HG02623 (cell line): ENCODE data around the gene AQP3.
"Not testable (repeated sequence)": the region's sequence is repeated elsewhere in the genome, so short reads cannot be mapped to it uniquely, and the experiment has no call there.

ENCODE experiments used
- ATAC-seq: cut with Tn5 transposase; IDR thresholded peaks from one replicate; pipeline ENCODE4 v1.9.1; 2021; ENCODE audit warnings: moderate library complexity; ENCODE audit not compliant: unreplicated experiment

AQP3 gene

DNA sequence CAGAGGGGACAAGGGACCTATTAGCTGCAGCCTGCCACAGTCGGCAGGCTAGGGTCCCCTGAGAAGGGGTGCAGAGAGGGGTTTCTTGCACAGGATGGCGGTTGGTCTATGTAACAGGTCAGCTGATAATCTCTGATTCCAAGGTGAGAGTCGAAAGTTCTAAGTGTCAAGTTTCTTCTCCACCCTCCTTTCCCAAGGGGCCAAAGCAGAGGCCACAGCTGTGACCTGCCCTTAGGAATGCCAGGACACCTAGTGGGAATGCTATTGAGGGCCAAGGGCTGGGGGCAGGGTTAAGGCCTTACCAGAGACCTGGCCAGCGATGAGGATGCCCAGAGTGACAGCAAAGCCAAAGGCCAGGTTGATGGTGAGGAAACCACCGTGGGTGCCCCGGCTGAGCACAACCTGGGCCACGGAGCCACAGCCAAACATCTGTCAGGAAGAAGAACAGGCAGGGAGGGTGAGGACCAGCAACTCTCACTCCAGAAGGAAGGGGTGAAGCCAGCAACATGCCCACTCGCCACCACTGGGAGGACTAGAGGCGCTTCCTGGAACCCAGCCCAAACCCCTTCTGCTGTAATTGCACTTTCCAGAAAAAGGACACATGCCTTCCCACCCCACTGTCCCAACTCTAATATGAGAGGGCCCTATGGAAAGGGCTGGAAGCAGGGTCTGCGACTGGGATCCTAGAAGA, 3.8 kb downstream of the AQP3 start:
- ATAC-seq = no peak

DNA sequence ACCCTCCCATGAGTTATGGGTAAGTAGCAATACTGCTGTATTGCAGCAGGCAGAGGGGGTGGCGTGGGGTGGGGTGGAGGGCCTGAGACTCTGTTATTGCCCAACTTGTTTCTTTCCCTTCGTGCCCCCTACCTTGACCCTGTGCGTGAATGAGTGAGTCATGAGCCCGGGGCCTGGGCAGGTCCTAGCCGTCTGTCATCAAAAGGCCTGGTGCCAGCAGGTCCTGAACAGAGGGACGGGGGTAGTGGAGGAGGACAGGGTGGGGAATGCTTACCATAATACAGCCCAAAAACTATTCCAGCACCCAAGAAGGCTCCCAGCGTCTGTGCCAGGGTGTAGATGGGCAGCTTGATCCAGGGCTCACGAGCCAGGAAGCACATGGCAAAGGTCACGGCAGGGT, 4.3 kb downstream of the AQP3 start:
- ATAC-seq = no peak

DNA sequence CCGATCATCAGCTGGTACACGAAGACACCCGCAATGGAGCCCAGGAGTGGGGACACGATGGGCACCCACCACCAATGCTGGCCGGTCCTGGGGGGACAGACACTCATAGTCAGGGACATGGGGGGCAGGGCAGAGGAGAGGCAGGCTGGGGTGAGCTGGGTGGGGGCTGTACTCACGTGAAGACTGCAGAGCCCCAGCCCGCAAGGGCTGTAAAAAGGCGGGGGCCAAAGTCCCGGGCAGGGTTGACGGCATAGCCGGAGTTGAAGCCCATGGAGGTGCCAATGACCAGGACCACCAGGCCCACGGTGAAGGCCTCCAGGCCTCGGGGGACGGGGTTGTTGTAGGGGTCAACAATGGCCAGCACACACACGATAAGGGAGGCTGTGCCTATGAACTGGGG, 5.3 kb downstream of the AQP3 start:
- no peak for ATAC-seq

DNA sequence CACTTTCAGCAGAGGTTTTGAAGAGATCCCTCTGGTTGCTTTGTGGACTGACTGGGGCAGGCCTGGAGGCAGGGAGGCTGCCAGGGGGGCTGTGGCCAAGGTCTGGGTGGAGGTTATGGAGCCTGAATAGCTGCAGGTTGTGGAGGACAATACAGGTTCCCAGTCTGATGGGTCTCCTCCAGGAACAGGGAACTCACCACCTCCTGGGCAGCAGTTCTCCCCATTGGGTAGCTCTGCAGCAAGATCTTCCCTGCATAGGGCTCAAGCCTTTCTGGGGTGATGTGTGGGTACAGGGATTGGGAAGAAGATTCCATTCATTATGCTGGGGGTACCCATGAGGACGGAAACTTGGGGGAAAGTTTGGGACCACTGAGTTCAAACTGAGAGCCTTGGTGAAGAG, 6.8 kb downstream of the AQP3 start:
- no peak for ATAC-seq

DNA sequence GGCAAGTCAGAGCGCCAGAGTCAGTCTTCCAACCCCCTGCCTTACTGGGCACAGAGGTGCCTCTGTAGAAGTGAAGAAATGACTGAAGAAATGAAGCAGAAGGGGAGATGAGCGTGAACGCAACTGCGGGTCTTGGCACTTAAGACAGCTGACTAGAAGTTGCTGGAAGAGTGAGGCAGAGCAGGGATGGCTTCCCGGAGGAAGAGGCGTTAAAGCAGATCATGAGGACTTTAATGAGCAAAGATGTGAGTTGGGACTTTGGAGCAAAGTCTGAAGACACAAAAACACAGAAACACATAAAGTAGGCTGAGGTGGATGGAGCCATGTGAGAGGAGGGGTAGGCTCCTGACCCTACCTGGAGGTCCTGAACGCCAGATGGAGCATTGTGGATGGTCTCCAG, 7.2 kb downstream of the AQP3 start:
- ATAC-seq = no peak

DNA sequence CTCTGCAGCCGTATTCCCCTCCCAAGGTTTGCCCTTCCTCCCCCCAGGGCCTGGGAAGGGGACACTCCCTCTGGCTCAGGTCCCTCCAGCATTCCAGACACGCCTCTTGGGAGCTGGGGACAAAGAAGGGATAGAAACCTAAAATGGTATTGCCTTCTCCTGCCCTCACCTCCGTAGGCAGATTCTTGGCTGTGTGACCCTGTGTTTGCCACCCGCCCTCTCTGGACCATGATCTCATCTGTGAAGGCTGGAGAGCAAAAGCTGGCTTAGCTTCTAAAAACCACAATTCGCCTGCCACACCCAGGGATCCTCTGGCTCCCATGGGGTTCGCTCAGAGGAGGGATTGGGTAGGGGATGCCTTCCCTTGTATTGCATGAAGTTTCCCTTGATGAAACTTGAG, 7.7 kb downstream of the AQP3 start:
- no peak for ATAC-seq

DNA sequence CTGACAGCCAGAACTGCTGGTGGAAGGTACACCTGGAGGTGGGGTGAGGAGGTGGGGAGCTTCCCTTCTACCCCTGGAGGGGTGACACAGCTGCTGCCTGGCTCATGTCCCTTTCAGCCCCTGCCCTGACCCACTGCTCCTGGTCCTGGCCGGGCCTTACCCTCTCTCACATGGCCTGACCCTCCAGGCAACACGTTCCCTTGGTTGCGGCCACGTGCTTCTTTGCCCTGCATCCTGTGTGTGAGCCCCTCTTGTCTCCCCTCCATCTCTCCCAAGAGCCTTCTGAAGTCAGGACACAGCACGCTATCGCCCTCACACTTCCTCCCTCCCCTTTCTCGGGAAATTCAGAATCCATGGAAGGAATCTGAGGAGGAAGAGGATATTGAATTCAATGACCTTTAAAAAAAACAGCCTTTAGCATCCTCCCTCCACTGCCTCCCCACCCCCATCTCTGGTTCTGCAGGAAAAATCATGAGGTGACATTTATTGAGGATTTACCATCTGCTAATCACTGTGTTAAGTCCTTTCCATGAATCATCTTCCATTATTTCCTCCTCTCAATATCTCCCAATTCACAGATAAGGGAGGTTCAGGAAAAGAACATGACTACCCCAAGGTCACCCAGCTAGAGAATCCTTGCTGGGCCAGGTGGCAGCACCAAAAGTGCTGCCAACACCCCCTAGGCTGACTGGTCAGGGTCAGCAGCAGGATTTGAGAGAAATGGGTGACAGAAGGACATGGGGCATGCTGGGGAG, 8.3 kb downstream of the AQP3 start:
- no peak for ATAC-seq

DNA sequence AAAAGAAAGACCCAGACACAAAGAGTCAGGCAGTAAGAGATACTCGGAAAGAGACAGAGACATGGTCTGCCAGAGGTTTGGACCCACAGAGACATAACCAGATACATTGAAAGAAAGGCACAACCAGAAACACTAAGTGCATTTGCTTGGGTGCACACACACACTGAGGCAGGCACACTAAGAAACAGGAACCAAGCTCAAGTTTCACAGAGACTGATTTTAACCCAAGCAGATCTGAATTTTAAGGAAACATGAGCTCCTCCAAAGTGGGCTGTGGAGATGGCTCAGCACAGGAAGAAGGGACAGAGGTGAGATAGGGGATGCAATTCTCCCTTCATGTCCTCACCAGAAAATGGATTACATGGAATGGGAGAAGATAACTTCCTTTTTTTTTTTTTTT, 9.5 kb downstream of the AQP3 start:
- ATAC-seq = no peak

DNA sequence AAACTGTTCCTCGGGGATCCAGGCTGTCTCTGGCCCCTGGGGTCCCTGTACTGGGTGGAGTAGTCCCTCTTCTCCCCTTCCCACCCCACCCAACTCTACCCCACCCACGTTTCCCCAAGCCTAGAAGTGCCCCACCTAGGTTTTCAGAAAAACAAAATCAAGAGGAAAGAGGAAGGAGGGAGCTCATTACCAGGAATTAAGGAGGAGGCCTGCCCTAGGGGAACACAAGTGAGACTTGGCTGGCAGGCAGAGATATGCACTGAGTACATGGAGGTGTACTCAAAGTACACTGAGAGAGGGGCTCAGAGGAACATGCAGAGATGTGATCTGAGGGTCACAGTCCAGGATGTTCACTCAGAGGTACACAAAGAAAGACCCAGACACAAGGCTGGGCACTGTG, 10.2 kb downstream of the AQP3 start:
- no peak for ATAC-seq

DNA sequence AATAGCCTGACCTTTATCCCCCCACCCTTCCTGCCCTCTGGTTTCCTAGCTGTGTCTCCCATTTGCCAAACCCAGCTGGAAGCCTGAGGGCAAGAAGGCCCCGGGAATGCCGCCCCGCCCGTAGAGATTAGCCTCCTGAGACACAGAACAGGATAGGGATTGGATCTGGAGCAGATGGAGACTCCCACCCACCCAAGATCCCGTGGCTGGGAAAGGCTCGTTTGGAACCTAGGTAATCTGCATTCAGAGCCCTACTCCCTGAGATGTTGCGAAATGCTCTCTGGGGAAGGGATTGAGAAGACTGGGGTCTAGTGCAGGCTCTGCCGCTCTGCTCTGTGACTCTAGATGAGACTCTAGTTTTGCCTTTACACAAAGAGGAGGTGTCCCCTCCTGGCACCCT, 10.9 kb downstream of the AQP3 start:
- ATAC-seq = no peak

DNA sequence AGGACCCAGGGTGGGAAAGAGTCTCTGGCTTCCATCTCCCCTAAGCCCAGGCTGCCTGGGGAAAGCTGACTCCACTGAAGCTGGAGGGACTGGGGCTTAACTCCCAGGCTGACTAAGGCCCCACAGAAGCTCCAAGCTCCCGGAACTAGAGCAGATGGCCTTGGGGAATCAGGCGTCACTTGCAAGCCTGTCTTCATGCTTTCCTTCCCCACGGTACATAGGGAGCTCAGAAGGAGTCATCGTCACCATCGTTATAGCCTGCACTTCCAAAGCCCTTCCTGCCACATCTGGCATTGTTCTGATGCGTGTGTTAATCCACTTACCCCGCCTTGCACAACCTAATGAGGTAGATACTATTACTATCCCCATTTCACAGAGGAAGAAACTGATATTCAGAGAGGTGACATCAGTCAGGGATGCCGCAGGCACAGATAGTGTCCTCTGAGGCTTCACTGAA, 11.5 kb downstream of the AQP3 start:
- ATAC-seq = no peak

DNA sequence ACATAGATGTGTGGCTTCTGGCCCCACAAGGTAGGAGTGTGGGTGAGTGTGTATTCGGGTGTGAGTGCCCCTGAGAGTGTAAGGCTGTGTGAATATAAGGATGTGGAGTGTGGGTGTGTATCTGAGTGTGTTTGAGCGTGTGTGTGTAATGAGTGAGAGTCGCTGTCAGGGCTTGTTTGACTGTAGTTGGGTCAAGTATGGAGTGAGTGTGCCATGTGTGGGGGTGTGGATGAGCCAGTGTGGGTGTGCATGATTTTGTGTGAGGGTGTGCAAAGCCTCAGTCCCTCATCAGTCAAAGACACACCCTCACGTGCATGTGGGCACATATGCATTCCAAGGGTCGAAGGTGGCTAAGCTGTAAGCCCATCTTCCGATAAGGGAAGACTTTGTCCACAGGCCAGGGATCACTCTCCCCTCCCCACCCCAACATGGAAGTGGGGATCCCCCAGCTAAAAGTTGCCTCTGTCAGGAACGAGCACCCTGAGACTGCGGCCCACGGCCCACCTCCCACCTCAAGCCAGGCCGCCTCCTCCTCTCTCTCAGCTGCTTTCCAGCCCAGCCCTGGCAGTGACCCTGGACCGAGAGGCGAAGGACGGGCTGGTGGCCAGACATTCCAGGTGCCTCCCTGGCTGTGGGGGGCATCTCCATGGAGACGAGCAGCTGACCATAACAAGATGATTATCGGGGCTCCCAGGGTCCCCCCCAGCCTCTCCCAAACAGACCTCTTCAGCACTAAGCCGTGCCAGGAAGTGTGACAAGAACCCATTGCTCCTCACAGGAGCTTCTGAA, 12.9 kb downstream of the AQP3 start:
- no peak for ATAC-seq

DNA sequence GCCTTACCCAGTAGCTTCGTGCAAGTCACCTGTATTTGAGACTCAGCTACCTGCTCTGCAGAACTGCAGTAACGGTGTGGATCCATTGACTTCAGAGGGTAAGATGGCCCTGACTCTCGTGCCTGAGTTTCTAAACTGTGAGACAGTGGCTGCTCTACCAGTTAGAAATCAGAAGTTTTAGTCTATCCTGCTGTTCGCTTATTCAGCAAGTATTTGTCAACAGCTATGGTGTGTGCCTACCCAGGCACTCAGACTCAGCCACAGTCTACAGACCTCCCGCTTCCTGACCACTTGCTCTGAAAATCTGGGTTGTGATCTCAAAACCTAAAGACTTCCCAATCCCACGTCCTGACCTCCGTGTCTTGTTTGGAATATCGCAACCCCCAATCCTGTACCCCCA, 13.5 kb downstream of the AQP3 start:
- no peak for ATAC-seq

DNA sequence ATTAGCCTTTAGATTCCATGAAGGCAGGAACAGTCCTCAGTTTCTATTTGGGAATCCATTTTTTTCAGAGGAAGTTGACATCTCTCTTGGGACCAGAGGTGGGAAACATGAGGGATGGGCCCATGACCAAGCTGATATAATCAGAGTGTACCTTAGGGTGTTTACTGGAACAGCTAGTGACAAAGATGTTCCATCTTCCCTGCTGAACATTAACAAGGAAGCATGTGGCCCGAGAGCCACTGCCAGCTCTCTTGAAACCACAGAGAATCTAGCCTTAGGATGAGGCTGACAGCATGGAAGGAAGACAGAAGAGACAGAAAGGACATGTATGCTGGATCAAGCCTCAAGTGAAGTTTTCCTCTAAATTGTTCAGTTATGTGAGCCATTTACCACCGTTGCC, 16.0 kb downstream of the AQP3 start:
- no peak for ATAC-seq

DNA sequence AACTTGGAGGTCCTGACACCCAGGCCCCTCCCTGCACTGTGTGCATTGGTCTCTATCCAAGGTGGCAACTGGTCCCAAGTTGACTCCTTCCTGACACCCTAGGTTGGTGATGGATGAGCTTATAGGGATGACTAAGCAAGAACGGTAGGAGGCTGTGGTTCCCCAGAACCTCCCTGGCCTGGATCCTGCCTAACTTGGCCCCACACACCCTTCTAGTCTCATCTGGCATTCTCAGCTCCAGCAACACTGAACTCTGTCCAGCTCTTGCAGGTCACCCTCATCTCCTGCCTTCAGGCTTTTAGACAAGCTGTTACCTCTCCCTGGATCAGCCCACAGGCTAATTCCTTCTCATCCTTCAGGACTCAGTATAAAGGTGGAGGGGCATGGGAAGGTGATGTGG, 16.5 kb downstream of the AQP3 start:
- no peak for ATAC-seq

DNA sequence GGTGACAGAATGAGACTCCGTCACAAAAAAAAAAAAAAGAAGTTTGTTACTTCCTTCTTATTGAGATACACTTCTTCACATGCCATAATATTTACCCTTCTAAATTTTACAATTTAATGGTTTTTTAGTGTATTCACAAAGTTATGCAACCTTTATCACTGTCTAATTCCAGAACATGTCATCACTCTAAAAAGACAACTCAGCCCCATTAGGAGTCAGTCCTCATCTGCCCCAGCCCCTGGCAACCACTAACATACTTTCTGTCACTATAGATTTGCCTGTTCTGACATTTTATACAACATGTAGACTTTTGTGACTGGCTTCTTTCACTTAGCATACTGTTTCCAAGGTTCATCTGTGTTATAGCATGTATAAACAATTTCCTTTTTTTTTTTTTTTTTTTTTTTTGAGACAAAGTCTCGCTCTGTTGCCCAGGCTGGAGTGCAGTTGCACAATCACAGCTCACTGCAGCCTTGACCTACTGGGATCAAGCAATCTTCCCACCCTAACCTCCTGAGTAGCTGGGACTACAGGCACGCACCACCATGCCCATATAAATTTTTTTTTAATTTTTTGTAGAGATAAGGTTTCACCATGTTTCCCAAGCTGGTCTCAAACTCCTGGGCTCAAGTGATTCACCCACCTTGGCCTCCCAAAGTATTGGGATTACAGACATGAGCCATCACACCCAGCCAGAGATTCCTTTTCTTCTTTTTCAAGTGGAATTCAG, 18.0 kb downstream of the AQP3 start:
- ATAC-seq = no peak

DNA sequence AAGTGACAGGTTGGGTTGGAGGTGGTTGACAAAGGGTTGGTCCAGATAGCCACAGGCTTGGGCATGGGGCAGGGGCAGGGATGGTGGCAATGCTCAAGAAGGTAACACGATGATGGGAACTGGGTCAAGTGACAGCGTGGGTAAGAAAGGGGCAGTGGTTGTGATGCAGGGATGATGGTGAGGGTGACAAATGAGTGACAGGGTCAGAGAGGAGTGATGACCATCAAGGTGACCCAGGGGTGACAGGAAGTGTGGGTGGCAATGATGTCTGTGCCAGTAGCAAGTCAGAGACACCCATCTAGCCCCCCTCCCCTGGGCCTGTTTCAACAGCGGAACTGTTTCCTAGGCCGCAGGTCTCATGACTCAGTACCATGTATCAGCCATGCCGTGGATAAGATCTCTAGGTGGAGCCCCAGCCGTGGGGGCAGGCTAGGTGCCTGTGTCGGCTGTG, 20.5 kb downstream of the AQP3 start:
- no peak for ATAC-seq

DNA sequence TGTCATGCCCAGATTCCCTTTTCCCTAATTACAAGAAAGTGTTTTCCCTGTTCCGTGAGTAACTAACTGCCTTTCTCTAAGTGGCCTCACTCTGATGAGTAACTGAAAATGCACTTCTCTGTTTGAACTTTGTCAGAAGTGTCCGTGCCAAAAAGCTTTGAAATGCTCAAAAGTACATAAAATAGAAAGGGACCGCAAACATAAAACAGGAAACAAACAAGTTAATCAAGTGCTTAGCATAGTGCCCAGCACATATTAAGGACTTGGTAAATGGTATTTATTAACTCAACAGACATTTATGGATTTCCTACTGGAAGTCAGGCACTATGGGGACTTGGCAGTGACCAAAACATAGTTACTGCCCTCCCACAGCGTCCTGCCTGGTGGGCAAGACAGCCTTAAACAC, 22.3 kb downstream of the AQP3 start:
- ATAC-seq = no peak

DNA sequence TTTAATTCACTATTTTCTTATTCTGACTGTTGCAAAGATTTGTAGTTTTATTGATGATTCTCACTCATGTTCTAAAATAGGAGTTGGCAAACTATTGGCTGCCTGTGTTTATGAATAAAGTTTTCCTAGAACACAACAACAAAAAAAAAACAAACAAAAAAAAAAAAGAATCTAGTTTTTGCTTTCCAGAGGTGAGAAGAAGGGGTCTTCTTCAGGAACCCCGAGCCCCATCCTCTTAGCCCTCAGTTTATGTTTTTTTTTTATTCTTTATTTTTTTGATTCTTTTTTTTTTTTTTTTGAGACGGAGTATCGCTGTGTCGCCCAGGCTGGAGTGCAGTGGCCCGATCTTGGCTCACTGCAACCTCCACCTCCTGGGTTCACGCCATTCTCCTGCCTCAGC, 22.9 kb downstream of the AQP3 start:
- not testable (repeated sequence) for ATAC-seq

DNA sequence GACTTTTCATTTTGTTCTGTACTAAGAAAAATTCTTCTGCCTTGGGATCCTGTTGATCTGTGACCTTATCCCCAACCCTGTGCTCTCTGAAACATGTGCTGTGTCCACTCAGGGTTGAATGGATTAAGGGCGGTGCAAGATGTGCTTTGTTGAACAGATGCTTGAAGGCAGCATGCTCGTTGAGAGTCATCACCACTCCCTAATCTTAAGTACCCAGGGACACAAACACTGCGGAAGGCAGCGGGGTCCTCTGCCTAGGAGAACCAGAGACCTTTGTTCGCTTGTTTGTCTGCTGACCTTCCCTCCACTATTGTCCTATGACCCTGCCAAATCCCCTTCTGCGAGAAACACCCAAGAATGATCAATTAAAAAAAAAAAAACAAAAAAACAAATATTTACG, 23.4 kb downstream of the AQP3 start:
- not testable (repeated sequence) for ATAC-seq

DNA sequence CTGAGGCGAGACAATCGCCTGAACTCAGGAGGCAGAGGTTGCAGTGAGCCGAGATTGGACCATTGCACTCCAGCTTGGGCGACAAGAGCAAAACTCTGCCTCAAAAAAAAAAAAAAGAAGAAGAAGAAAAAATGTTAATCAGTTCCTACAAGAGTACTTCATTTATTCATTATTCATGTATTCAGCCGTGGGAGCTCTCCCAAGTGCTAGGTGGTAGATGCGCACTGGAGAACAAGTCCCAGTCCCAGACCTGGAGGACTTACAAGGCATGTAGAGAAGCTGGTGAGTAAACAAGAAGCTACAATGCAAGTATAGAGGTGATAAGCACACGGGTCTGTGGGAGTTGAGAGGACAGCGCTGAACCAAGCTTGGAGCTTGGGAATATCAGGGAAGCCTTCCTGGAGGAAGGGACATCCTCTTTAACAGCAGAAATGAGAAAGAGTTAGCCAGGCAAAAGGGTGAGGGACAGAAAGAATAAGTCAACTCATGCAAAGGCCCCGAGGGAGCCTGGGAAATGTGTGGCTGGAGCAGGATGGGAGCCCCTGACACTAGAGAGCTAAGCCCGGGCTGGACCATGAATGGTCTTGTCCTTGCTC, 27.6 kb downstream of the AQP3 start:
- ATAC-seq = no peak
